Esophagus (tissue), 2 donors: Measurements from ENCODE around the gene SC5D. TPM values are rescaled to one million over a fixed set of nuclear protein-coding genes. Genes with fewer than 3 reads are reported as not detected.

ENCODE experiments used
- H3K27ac ChIP-seq, 2 donors: one replicate each; pipeline ENCODE4 v1.5.1; 2013; ENCODE audit warnings: low read depth in 2 of 2, mild to moderate bottlenecking in 2 of 2, inconsistent platforms in 1 of 2, low read length in 1 of 2, moderate library complexity in 1 of 2
- H3K27me3 ChIP-seq, 2 donors: one replicate each; pipeline ENCODE4 v1.6.1; 2013; ENCODE audit warnings: low read length in 2 of 2, control low read depth in 1 of 2, mild to moderate bottlenecking in 1 of 2; ENCODE audit not compliant: insufficient read depth in 2 of 2, control insufficient read depth in 1 of 2
- H3K36me3 ChIP-seq, 2 donors: one replicate each; pipeline ENCODE4 v1.6.1; 2013; ENCODE audit warnings: low read length in 1 of 2; ENCODE audit not compliant: control insufficient read depth in 2 of 2, insufficient read depth in 2 of 2
- H3K4me1 ChIP-seq, 2 donors: one replicate each; pipeline ENCODE4 v1.6.1; 2013; ENCODE audit warnings: low read length in 1 of 2; ENCODE audit not compliant: control insufficient read depth in 2 of 2, insufficient read depth in 2 of 2
- H3K4me3 ChIP-seq, 2 donors: one replicate each; pipeline ENCODE4 v1.5.1; 2013; ENCODE audit warnings: low read length in 2 of 2, mild to moderate bottlenecking in 2 of 2, low read depth in 1 of 2, moderate library complexity in 1 of 2
- H3K9me3 ChIP-seq, 2 donors: one replicate each; pipeline ENCODE4 v1.6.1; 2013; ENCODE audit warnings: mild to moderate bottlenecking in 2 of 2, low read depth in 1 of 2, low read length in 1 of 2, moderate library complexity in 1 of 2; ENCODE audit not compliant: control insufficient read depth in 2 of 2, insufficient read depth in 1 of 2
- WGBS, 2 donors: extraction: QIAGEN DNeasy Blood & Tissue Kit; methylation state at CpG; one replicate each; pipeline ENCODE4 v1.1.7; 2013; 5-methylcytosine and 5-hydroxymethylcytosine counted together
- polyA plus RNA-seq, 2 donors: library from polyadenylated mRNA; stranded (reverse); fragments of 200-250 nt; gene quantifications; one replicate each; pipeline ENCODE4 v1.2.3, GENCODE V29; 2013
- donor health status: healthy with polysubstance abuse.
- donor health status: Bipolar disorder and iron deficiency.

SC5D gene
- polyA plus RNA-seq, 2 donors: 37.2 to 40.6 TPM

DNA sequence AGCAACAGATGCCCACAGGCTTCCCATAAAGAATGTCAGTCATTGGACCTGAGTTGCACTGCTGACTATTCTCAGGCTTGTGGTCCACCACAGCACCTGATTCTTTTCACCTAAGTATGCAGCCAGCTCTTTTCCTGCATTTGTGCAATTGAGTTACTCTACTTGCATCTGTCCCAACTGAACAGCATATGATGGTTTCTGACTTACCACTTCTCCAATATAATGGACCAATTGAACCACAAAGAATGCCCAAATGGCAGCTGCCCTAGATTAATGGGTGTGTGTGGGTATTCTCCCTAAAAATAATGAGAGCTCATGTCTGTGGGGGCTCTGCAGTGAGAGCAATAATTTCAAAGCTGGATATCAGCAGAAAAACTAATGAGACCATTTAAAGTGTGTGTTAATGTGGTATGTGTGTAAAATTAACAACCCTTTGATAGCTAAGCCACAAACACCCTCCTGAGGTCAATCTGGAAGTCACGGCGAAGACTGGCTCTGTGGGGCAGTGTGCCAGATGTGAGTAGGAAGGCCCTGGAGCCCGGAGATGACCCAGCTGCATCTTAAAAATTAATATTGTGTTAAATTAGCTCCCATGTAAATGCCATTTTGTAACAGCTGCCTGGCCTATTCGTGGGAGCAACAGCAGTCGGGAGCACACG is 43.8 kb downstream of the SC5D start:
- Histone ChIP-seq H3K36me3 (no peaks in the 10 kb centered on the region), H3K27ac (no peak overlapping the region), H3K27me3 (no peaks in the 10 kb centered on the region), H3K4me3 (no peak overlapping the region), H3K4me1 (no peaks in the 10 kb centered on the region), H3K9me3 (no peaks in the 10 kb centered on the region)
- WGBS, 2 donors: 79 to 82% methylated on average over 6 of the region's 6 CpGs

GRCh38 chr11:121337078-121337477 is 44.5 kb downstream of the SC5D start:
- no peak overlapping the region for H3K27ac ChIP-seq
- no peaks in the 10 kb centered on the region for H3K9me3 ChIP-seq
- WGBS, 2 donors: 88 to 93% methylated on average over 2 of the region's 2 CpGs
- H3K4me1 ChIP-seq: no peaks in the 10 kb centered on the region
- no peak overlapping the region for H3K4me3 ChIP-seq
- no peaks in the 10 kb centered on the region for H3K36me3 ChIP-seq
- H3K27me3 ChIP-seq: no peaks in the 10 kb centered on the region

GRCh38 chr11:121337740-121338272 is 45.2 kb downstream of the SC5D start:
- no peak overlapping the region for H3K4me3 ChIP-seq
- H3K27me3 ChIP-seq: no peaks in the 10 kb centered on the region
- no peaks in the 10 kb centered on the region for H3K9me3 ChIP-seq
- H3K36me3 ChIP-seq: no peaks in the 10 kb centered on the region
- no peaks in the 10 kb centered on the region for H3K4me1 ChIP-seq
- 71 to 73% methylated on average over 6 of the region's 6 CpGs for WGBS, 2 donors
- no peak overlapping the region for H3K27ac ChIP-seq

GRCh38 chr11:121338536-121338935 is 46.0 kb downstream of the SC5D start:
- no peaks in the 10 kb centered on the region for H3K36me3 ChIP-seq
- no peak overlapping the region for H3K27ac ChIP-seq
- H3K27me3 ChIP-seq: no peaks in the 10 kb centered on the region
- H3K4me1 ChIP-seq: no peaks in the 10 kb centered on the region
- no peak overlapping the region for H3K4me3 ChIP-seq
- no peaks in the 10 kb centered on the region for H3K9me3 ChIP-seq
- WGBS, 2 donors: 96 to 97% methylated on average over 11 of the region's 11 CpGs

- no peak overlapping the region for H3K27ac ChIP-seq
- no peaks in the 10 kb centered on the region for H3K27me3 ChIP-seq
- 71 to 78% methylated on average over 4 of the region's 4 CpGs for WGBS, 2 donors
- no peaks in the 10 kb centered on the region for H3K4me1 ChIP-seq
- no peaks in the 10 kb centered on the region for H3K9me3 ChIP-seq
- no peak overlapping the region for H3K4me3 ChIP-seq
- no peaks in the 10 kb centered on the region for H3K36me3 ChIP-seq
Measured at GRCh38 chr11:121340032-121340580, 47.5 kb downstream of the SC5D start.

- Histone ChIP-seq H3K9me3 (no peaks in the 10 kb centered on the region), H3K4me3 (no peak overlapping the region), H3K4me1 (no peaks in the 10 kb centered on the region), H3K36me3 (no peaks in the 10 kb centered on the region), H3K27ac (no peak overlapping the region), H3K27me3 (no peaks in the 10 kb centered on the region)
- WGBS, 2 donors: 43 to 44% methylated on average over 4 of the region's 4 CpGs
Measured at GRCh38 chr11:121341609-121342008, 49.0 kb downstream of the SC5D start.

GRCh38 chr11:121344824-121345223 is 52.3 kb downstream of the SC5D start:
- peaks cover 0 to 3% of the 10 kb centered on the region in 2 donors for H3K27me3 ChIP-seq

DNA sequence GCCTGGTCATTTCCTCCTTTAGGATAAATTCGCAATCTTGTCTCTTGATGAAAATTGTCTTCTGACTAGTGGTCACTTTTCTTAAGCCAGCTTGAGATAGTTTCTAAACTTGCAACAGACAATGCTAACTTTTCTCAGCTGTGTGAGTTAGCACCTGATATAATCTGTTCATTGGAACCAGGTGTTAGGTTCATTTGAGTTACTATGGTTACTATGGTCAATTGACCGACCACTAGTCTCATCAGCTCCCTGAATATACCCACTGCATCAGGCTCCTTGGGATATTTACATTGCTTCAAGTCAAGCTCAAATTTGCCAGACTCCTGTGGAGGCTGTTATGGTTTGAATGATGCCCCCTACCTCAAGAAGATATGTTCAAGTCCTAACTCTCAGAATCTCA is 54.5 kb downstream of the SC5D start:
- Histone ChIP-seq H3K9me3 (no peaks in the 10 kb centered on the region), H3K27me3 (peaks cover 0 to 3% of the 10 kb centered on the region in 2 donors), H3K4me1 (no peaks in the 10 kb centered on the region), H3K4me3 (no peak overlapping the region), H3K27ac (no peak overlapping the region), H3K36me3 (no peaks in the 10 kb centered on the region)
- WGBS, 2 donors: 87 to 93% methylated on average over 2 of the region's 2 CpGs

More at GRCh38 chr11:121344824-121345223, 52.3 kb downstream of the SC5D start:
- no peaks in the 10 kb centered on the region for H3K4me1 ChIP-seq
- H3K27ac ChIP-seq: no peak overlapping the region
- no peaks in the 10 kb centered on the region for H3K9me3 ChIP-seq
- H3K4me3 ChIP-seq: no peak overlapping the region
- H3K36me3 ChIP-seq: no peaks in the 10 kb centered on the region

GRCh38 chr11:121347813-121348212 is 55.2 kb downstream of the SC5D start:
- Histone ChIP-seq H3K4me1 (no peaks in the 10 kb centered on the region), H3K36me3 (no peaks in the 10 kb centered on the region), H3K27ac (no peak overlapping the region), H3K27me3 (peaks cover 0 to 3% of the 10 kb centered on the region in 2 donors), H3K4me3 (no peak overlapping the region), H3K9me3 (no peaks in the 10 kb centered on the region)
- WGBS, 2 donors: 58 to 76% methylated on average over 5 of the region's 5 CpGs
